GM12864 (cell line): ENCODE measurements around the gene POT1.

Experiments used
- DNase-seq: peaks from one replicate; pipeline ENCODE4 v3.0.0-alpha.2; 2011; ENCODE audit warnings: low read depth
- H3K4me3 ChIP-seq: 2 replicates; pipeline ENCODE4 v1.5.1; 2011; ENCODE audit warnings: mild to moderate bottlenecking, low read depth, low read length, control low read depth
- CTCF ChIP-seq: IDR thresholded peaks from 2 replicates; pipeline ENCODE4 v1.5.1; 2011; ENCODE audit warnings: low read depth, mild to moderate bottlenecking, moderate library complexity, low read length, control low read depth, inconsistent platforms; ENCODE audit errors: missing control alignments

POT1 gene

GRCh38 chr7:124776153-124776552, 153.5 kb downstream of the POT1 start:
- DNase-seq = no peak
- TF ChIP-seq CTCF = no peak

GRCh38 chr7:124775422-124775821, 154.2 kb downstream of the POT1 start:
- H3K4me3 ChIP-seq = no peak overlapping the region
- no peak for TF ChIP-seq CTCF
- DNase-seq = no peak

More at GRCh38 chr7:124776153-124776552, 153.5 kb downstream of the POT1 start:
- no peak overlapping the region for H3K4me3 ChIP-seq

GRCh38 chr7:124773938-124774337, 155.7 kb downstream of the POT1 start:
- no peak for DNase-seq
- no peak overlapping the region for H3K4me3 ChIP-seq
- TF ChIP-seq CTCF = no peak

GRCh38 chr7:124773339-124773738, 156.3 kb downstream of the POT1 start:
- DNase-seq = no peak
- no peak for TF ChIP-seq CTCF
- H3K4me3 ChIP-seq = no peak overlapping the region
